Activated T-helper 1 cell treated with anti-CD3 and anti-CD28 coated beads, Interleukin-12 subunit alpha, Interleukin-12 subunit beta, Interleukin-2, Interleukin-4 antibody, amounts not matched to agents 30 ng/mL and 10 ng/mL and 1 ng/mL, durations not matched to agents 14 hours and 24 hours and 36 hours (primary cell): ENCODE measurements around the gene ONECUT3. TPM values are rescaled to one million over a fixed set of nuclear protein-coding genes. Genes with fewer than 3 reads are reported as not detected.

ENCODE experiments used
- DNase-seq: peaks from one replicate; pipeline ENCODE4 v3.0.0; 2021; ENCODE audit warnings: low spot score
- H3K27ac Mint-ChIP-seq: one replicate; pipeline ENCODE4 v1.8.0; 2021; ENCODE audit warnings: mild to moderate bottlenecking, mixed read lengths
- H3K27me3 Mint-ChIP-seq: one replicate; pipeline ENCODE4 v1.8.0; 2022; ENCODE audit warnings: mild to moderate bottlenecking, moderate library complexity, mixed read lengths; ENCODE audit not compliant: insufficient read depth
- H3K36me3 Mint-ChIP-seq: one replicate; pipeline ENCODE4 v1.8.0; 2021; ENCODE audit warnings: low read depth, mixed read lengths
- H3K4me1 Mint-ChIP-seq: one replicate; pipeline ENCODE4 v1.8.0; 2021; ENCODE audit warnings: low read depth, mixed read lengths
- H3K4me3 Mint-ChIP-seq: one replicate; pipeline ENCODE4 v1.8.0; 2021; ENCODE audit warnings: mild to moderate bottlenecking, moderate library complexity, mixed read lengths
- H3K9me3 Mint-ChIP-seq: one replicate; pipeline ENCODE4 v1.8.0; 2021; ENCODE audit warnings: mixed read lengths
- intact Hi-C: fragments of 100-400 bp; cut with micrococcal nuclease; formaldehyde crosslinking; loops from one replicate; pipeline ENCODE4 v1.15.1; 2024
- total RNA-seq: library from RNA; stranded (reverse); gene quantifications from 2 replicates; pipeline ENCODE4 v1.2.3, GENCODE V29; 2022

ONECUT3 gene
- total RNA-seq, 1 donor from 2014 or later: not detected

- intact Hi-C loops: no loop called here
- Mint-ChIP-seq H3K4me1 (no peaks in the 10 kb centered on the region), H3K27ac (no peak overlapping the region), H3K4me3 (no peak overlapping the region), H3K9me3 (peaks cover 17% of the 10 kb centered on the region), H3K27me3 (peaks cover 53% of the 10 kb centered on the region), H3K36me3 (peaks cover 2% of the 10 kb centered on the region)
- DNase-seq: no peak
Observed at GRCh38 chr19:1770866-1771576, 17.7 kb downstream of the ONECUT3 start.

DNA sequence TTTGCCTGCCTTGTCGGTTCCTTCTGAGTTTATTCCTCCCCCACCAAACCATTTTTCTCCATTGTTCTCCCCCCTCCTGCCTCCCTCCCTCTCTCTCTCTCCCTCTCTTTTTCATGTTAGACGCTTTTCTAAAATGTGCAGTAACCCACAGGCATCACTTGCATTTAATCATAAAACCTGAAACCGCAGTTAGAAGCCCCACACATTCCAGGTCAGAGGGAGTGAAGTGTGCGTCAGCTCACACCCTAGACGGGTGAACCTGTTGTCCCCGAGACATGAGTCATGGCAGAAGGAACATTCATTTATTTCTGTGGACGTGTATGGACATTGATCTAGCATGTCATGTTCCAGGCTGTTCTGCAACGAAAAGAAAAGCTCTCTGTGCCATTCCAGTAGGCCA, 19.9 kb downstream of the ONECUT3 start:
- Mint-ChIP-seq H3K27ac (no peak overlapping the region), H3K9me3 (peaks cover 17% of the 10 kb centered on the region), H3K4me3 (no peak overlapping the region), H3K36me3 (peaks cover 2% of the 10 kb centered on the region), H3K27me3 (peaks cover 58% of the 10 kb centered on the region), H3K4me1 (no peaks in the 10 kb centered on the region)
- intact Hi-C loops: no loop called here
- DNase-seq: no peak

DNA sequence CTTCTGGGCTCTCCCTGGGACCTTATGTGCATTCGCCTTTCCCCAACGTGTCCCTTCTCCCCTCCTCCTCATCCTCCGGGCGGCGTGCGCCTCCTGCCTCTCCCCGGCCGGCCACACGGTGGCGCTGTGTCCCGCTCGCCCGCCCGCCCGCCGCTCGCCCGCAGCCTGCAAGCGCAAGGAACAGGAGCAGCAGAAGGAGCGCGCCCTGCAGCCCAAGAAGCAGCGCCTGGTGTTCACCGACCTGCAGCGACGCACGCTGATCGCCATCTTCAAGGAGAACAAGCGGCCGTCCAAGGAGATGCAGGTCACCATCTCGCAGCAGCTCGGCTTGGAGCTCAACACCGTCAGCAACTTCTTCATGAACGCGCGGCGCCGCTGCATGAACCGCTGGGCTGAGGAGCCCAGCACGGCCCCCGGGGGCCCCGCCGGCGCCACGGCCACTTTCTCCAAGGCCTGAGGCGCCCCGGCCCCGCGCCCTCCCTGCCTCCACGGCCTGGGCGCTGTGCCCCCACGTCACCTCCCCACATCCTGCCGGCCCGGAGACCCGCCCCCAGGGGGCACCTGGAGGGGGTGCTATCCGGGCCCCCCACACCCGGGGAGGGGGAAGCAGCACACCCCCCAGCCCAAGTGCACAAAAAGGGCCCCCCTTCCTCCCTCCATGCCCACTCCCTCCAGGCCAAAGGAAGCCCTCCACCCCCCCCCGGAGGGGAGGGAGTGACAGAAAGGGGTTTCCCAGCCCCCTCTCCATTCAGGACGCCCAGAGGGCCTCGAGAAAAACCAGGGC, 21.9 kb downstream of the ONECUT3 start:
- no peak for DNase-seq
- H3K4me3 Mint-ChIP-seq: no peak overlapping the region
- no peaks in the 10 kb centered on the region for H3K4me1 Mint-ChIP-seq
- peaks cover 61% of the 10 kb centered on the region for H3K27me3 Mint-ChIP-seq
- H3K9me3 Mint-ChIP-seq: peaks cover 17% of the 10 kb centered on the region
- peaks cover 2% of the 10 kb centered on the region for H3K36me3 Mint-ChIP-seq
- intact Hi-C loops: no loop called here
- no peak overlapping the region for H3K27ac Mint-ChIP-seq

GRCh38 chr19:1775951-1776605, 22.8 kb downstream of the ONECUT3 start:
- Mint-ChIP-seq H3K4me1 (no peaks in the 10 kb centered on the region), H3K36me3 (peaks cover under 1% of the 10 kb centered on the region), H3K27me3 (peaks cover 57% of the 10 kb centered on the region), H3K9me3 (peaks cover 11% of the 10 kb centered on the region), H3K4me3 (no peak overlapping the region), H3K27ac (no peak overlapping the region)
- intact Hi-C loops: no loop called here
- DNase-seq: no peak

- Mint-ChIP-seq H3K9me3 (peaks cover 7% of the 10 kb centered on the region), H3K4me1 (no peaks in the 10 kb centered on the region), H3K36me3 (no peaks in the 10 kb centered on the region), H3K27ac (no peak overlapping the region), H3K4me3 (no peak overlapping the region), H3K27me3 (peaks cover 54% of the 10 kb centered on the region)
- intact Hi-C loops: no loop called here
- no peak for DNase-seq
Observed at GRCh38 chr19:1776606-1777147, 23.4 kb downstream of the ONECUT3 start.

GRCh38 chr19:1777149-1777548, 23.8 kb downstream of the ONECUT3 start:
- peaks cover 54% of the 10 kb centered on the region for H3K27me3 Mint-ChIP-seq
- no peak for DNase-seq
- H3K4me1 Mint-ChIP-seq: no peaks in the 10 kb centered on the region
- no peak overlapping the region for H3K27ac Mint-ChIP-seq
- no peaks in the 10 kb centered on the region for H3K36me3 Mint-ChIP-seq
- H3K4me3 Mint-ChIP-seq: no peak overlapping the region
- intact Hi-C loops: no loop called here
- peaks cover 7% of the 10 kb centered on the region for H3K9me3 Mint-ChIP-seq

GRCh38 chr19:1779574-1779973, 26.3 kb downstream of the ONECUT3 start:
- H3K4me1 Mint-ChIP-seq: no peaks in the 10 kb centered on the region
- intact Hi-C loops: no loop called here
- DNase-seq: no peak
- peaks cover 37% of the 10 kb centered on the region for H3K27me3 Mint-ChIP-seq
- peaks cover 5% of the 10 kb centered on the region for H3K9me3 Mint-ChIP-seq
- H3K4me3 Mint-ChIP-seq: no peak overlapping the region
- H3K36me3 Mint-ChIP-seq: no peaks in the 10 kb centered on the region
- H3K27ac Mint-ChIP-seq: no peak overlapping the region

GRCh38 chr19:1780272-1780958, 27.1 kb downstream of the ONECUT3 start:
- Mint-ChIP-seq H3K4me1 (no peaks in the 10 kb centered on the region), H3K9me3 (peaks cover 5% of the 10 kb centered on the region), H3K27me3 (peaks cover 36% of the 10 kb centered on the region), H3K4me3 (no peak overlapping the region), H3K36me3 (no peaks in the 10 kb centered on the region), H3K27ac (no peak overlapping the region)
- DNase-seq: no peak
- intact Hi-C loops: no loop called here

DNA sequence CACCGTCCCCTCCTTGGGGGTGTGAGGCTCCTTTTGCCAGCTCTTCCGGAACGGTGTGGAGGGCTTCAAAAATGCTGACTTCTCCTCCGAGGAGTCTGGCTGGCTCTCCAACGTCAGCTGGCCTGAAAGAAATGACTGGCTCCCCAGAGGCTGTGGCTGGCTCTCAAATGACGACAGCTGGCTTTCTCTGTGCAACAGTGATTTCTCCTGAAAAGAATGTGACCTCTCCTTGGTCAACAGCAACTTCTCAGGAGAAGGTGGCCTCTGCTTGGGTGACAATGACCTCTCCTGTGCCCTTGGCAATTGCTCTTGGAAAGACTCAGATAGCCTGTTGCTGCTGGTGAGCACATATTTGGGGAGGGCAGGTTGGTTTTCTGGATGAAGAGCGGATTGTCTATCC, 29.2 kb downstream of the ONECUT3 start:
- Mint-ChIP-seq H3K27ac (no peak overlapping the region), H3K4me1 (no peaks in the 10 kb centered on the region), H3K4me3 (no peak overlapping the region), H3K36me3 (no peaks in the 10 kb centered on the region), H3K9me3 (peaks cover 5% of the 10 kb centered on the region), H3K27me3 (peaks cover 26% of the 10 kb centered on the region)
- no peak for DNase-seq
- intact Hi-C loops: no loop called here

GRCh38 chr19:1783354-1783753, 30.0 kb downstream of the ONECUT3 start:
- H3K4me1 Mint-ChIP-seq: no peaks in the 10 kb centered on the region
- H3K27ac Mint-ChIP-seq: no peak overlapping the region
- H3K9me3 Mint-ChIP-seq: peaks cover 5% of the 10 kb centered on the region
- peaks cover 19% of the 10 kb centered on the region for H3K27me3 Mint-ChIP-seq
- no peaks in the 10 kb centered on the region for H3K36me3 Mint-ChIP-seq
- intact Hi-C loops: no loop called here
- no peak overlapping the region for H3K4me3 Mint-ChIP-seq
- no peak for DNase-seq

DNA sequence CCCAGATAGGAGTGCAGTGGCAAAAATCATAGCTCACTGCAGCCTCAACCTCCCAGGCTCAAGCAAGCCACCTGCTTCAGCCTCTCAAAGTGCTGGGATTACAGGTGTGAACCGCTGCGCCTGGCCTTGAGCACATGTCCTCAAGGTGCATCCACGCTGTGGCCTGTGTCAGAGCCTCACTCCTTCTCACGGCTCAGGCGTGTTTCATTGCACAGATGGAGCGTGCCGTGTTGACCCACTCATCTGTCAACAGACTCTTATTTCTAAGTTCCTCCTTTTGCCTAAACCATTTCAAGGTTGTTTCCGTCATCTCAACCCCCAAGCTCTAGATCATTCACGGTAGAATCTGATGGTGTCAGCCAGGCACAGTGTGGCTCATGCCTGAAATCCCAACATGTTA, 30.6 kb downstream of the ONECUT3 start:
- Mint-ChIP-seq H3K9me3 (peaks cover 5% of the 10 kb centered on the region), H3K4me3 (no peak overlapping the region), H3K27me3 (peaks cover 15% of the 10 kb centered on the region), H3K36me3 (no peaks in the 10 kb centered on the region), H3K27ac (no peak overlapping the region), H3K4me1 (no peaks in the 10 kb centered on the region)
- intact Hi-C loops: no loop called here
- DNase-seq: no peak

DNA sequence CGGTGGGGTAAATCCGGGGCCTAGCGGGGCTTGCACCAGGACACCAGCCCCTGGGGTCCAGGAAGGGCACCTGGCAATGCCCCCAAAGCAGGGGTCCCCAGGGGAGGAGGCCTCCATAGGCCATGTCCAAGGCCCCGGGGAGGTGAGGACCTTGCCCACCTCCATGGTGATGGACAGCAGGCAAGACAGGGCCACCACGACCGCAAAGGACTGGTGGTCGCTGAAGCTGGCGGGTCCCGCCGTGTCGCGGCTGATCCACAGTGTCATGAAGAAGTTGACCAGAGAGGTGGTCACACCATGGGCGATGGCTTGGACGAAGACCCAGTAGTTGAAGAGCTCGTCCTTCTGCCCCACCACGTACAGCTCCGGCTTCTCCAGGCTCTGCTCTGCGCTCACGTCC, 32.0 kb downstream of the ONECUT3 start:
- Mint-ChIP-seq H3K27me3 (peaks cover 5% of the 10 kb centered on the region), H3K36me3 (no peaks in the 10 kb centered on the region), H3K4me3 (no peak overlapping the region), H3K9me3 (peaks cover 5% of the 10 kb centered on the region), H3K4me1 (no peaks in the 10 kb centered on the region), H3K27ac (no peak overlapping the region)
- intact Hi-C loops: no loop called here
- DNase-seq: no peak
